ENCODE results near the gene SULT6B1. TPM values are rescaled to one million over a fixed set of nuclear protein-coding genes. Genes with fewer than 3 reads are reported as not detected.
"Not testable (repeated sequence)": the region's sequence is repeated elsewhere in the genome, so short reads cannot be mapped to it uniquely, and the experiment has no call there.

Gene SULT6B1
- total RNA-seq, 1 donor, result not detected

- no peak for DNase-seq (ENCODE audit: low read depth)
- H3K4me3 ChIP-seq (ENCODE audit: low read depth, low read length), result no peak overlapping the region
- TF ChIP-seq CTCF (IDR thresholded peaks at IDR 0.05; ENCODE audit: insufficient read depth, low read length), result no peak
These were observed 35.6 kb upstream of the SULT6B1 start for GRCh38 chr2:37224063-37224462.

GRCh38 chr2:37223131-37223530, 34.7 kb upstream of the SULT6B1 start:
- no peak for TF ChIP-seq CTCF (IDR thresholded peaks at IDR 0.05; ENCODE audit: insufficient read depth, low read length)

GRCh38 chr2:37219046-37219445, 30.6 kb upstream of the SULT6B1 start:
- no peak overlapping the region for H3K4me3 ChIP-seq (ENCODE audit: low read depth, low read length)
- TF ChIP-seq CTCF (IDR thresholded peaks at IDR 0.05; ENCODE audit: insufficient read depth, low read length), result no peak
- DNase-seq (ENCODE audit: low read depth), result no peak

More at GRCh38 chr2:37223131-37223530, 34.7 kb upstream of the SULT6B1 start:
- no peak overlapping the region for H3K4me3 ChIP-seq (ENCODE audit: low read depth, low read length)
- DNase-seq (ENCODE audit: low read depth), result no peak

GRCh38 chr2:37215250-37215649, 26.8 kb upstream of the SULT6B1 start:
- no peak overlapping the region for H3K4me3 ChIP-seq (ENCODE audit: low read depth, low read length)
- DNase-seq (ENCODE audit: low read depth), result peak; percentile 39
- no peak for TF ChIP-seq CTCF (IDR thresholded peaks at IDR 0.05; ENCODE audit: insufficient read depth, low read length)

- no peak for DNase-seq (ENCODE audit: low read depth)
- no peak for TF ChIP-seq CTCF (IDR thresholded peaks at IDR 0.05; ENCODE audit: insufficient read depth, low read length)
- no peak overlapping the region for H3K4me3 ChIP-seq (ENCODE audit: low read depth, low read length)
These were observed 23.5 kb upstream of the SULT6B1 start for GRCh38 chr2:37211939-37212338.

GRCh38 chr2:37211212-37211611, 22.7 kb upstream of the SULT6B1 start:
- no peak overlapping the region for H3K4me3 ChIP-seq (ENCODE audit: low read depth, low read length)
- no peak for DNase-seq (ENCODE audit: low read depth)
- no peak for TF ChIP-seq CTCF (IDR thresholded peaks at IDR 0.05; ENCODE audit: insufficient read depth, low read length)

- not testable (repeated sequence) for DNase-seq (ENCODE audit: low read depth); H3K4me3 ChIP-seq (ENCODE audit: low read depth, low read length)
These were observed 18.3 kb upstream of the SULT6B1 start for GRCh38 chr2:37206760-37207159.
